ENCODE measurements around the gene ADAM15.

The ADAM15 gene

GRCh38 chr1:155107309-155108264, 56.5 kb downstream of the ADAM15 start:
- CTCF ChIA-PET, result no interaction called here
- no peak for DNase-seq (ENCODE audit: extremely low spot score)
- POLR2A ChIA-PET, result interaction anchor here (1.0 to 1.3 kb wide), 3 partner anchors 19 to 30 kb away, joined by 3 read pairs; no protein-coding TSS in a partner anchor
- TF ChIP-seq BHLHE40 (IDR thresholded peaks at IDR 0.05; ENCODE audit: borderline replicate concordance), result no peak
- TF ChIP-seq HDGF (IDR thresholded peaks at IDR 0.05; ENCODE audit: borderline replicate concordance), result no peak
- no peak for TF ChIP-seq FOXA1 (IDR thresholded peaks at IDR 0.05)
- no peak for TF ChIP-seq ELF4 (IDR thresholded peaks at IDR 0.05)
- TF ChIP-seq SP1 (IDR thresholded peaks at IDR 0.05), result no peak
- no peak for TF ChIP-seq LEF1 (IDR thresholded peaks at IDR 0.05; ENCODE audit: borderline replicate concordance)
- no peak for TF ChIP-seq ARNT (IDR thresholded peaks at IDR 0.05)
- TF ChIP-seq FOXM1 (IDR thresholded peaks at IDR 0.05; ENCODE audit: borderline replicate concordance), result no peak
- TF ChIP-seq ZNF384 (IDR thresholded peaks at IDR 0.05), result no peak
- no peak for TF ChIP-seq NFRKB (IDR thresholded peaks at IDR 0.05)
- TF ChIP-seq L3MBTL2 (conservative IDR thresholded peaks at IDR 0.05), result no peak
- TF ChIP-seq CTBP1 (IDR thresholded peaks at IDR 0.05; ENCODE audit: borderline replicate concordance), result no peak

GRCh38 chr1:155108296-155108695, 57.2 kb downstream of the ADAM15 start:
- no peak for DNase-seq (ENCODE audit: extremely low spot score)
- CTCF ChIA-PET, result no interaction called here
- TF ChIP-seq ELF4 (IDR thresholded peaks at IDR 0.05) (no peak), PKNOX1 (IDR thresholded peaks at IDR 0.05) (no peak), ZNF384 (IDR thresholded peaks at IDR 0.05) (no peak), FOXM1 (IDR thresholded peaks at IDR 0.05; ENCODE audit: borderline replicate concordance) (no peak), SP1 (IDR thresholded peaks at IDR 0.05) (no peak), FOXA1 (IDR thresholded peaks at IDR 0.05) (no peak), CTBP1 (IDR thresholded peaks at IDR 0.05; ENCODE audit: borderline replicate concordance) (no peak), HDGF (IDR thresholded peaks at IDR 0.05; ENCODE audit: borderline replicate concordance) (no peak), BHLHE40 (IDR thresholded peaks at IDR 0.05; ENCODE audit: borderline replicate concordance) (no peak), SUZ12 (IDR thresholded peaks at IDR 0.05) (no peak), L3MBTL2 (conservative IDR thresholded peaks at IDR 0.05) (no peak), TARDBP (IDR thresholded peaks at IDR 0.05) (no peak), ARNT (IDR thresholded peaks at IDR 0.05) (no peak), LEF1 (IDR thresholded peaks at IDR 0.05; ENCODE audit: borderline replicate concordance) (no peak), NFRKB (IDR thresholded peaks at IDR 0.05) (no peak), FOXK2 (IDR thresholded peaks at IDR 0.05) (no peak)
- POLR2A ChIA-PET, result interaction anchor here (1.0 to 1.3 kb wide), 3 partner anchors 19 to 29 kb away, joined by 3 read pairs; no protein-coding TSS in a partner anchor

GRCh38 chr1:155110381-155110780, 59.3 kb downstream of the ADAM15 start:
- CTCF ChIA-PET, result no interaction called here
- POLR2A ChIA-PET, result no interaction called here
- no peak for DNase-seq (ENCODE audit: extremely low spot score)
- TF ChIP-seq SUZ12 (IDR thresholded peaks at IDR 0.05), result no peak
- 0 out of 2 replicates have a peak, but pooled peaks have one; percentile 12 for TF ChIP-seq PKNOX1 (IDR thresholded peaks at IDR 0.05)

- DNase-seq (ENCODE audit: extremely low spot score), result no peak
- ChIA-PET CTCF (no interaction called here), POLR2A (no interaction called here)
- TF ChIP-seq FOXA1 (IDR thresholded peaks at IDR 0.05) (no peak), SP1 (IDR thresholded peaks at IDR 0.05) (no peak), L3MBTL2 (conservative IDR thresholded peaks at IDR 0.05) (no peak), TARDBP (IDR thresholded peaks at IDR 0.05) (no peak), NFRKB (IDR thresholded peaks at IDR 0.05) (no peak), ARNT (IDR thresholded peaks at IDR 0.05) (no peak), BHLHE40 (IDR thresholded peaks at IDR 0.05; ENCODE audit: borderline replicate concordance) (no peak), PKNOX1 (IDR thresholded peaks at IDR 0.05) (no peak), LEF1 (IDR thresholded peaks at IDR 0.05; ENCODE audit: borderline replicate concordance) (no peak), FOXM1 (IDR thresholded peaks at IDR 0.05; ENCODE audit: borderline replicate concordance) (no peak), ELF4 (IDR thresholded peaks at IDR 0.05) (no peak), CTBP1 (IDR thresholded peaks at IDR 0.05; ENCODE audit: borderline replicate concordance) (no peak), SUZ12 (IDR thresholded peaks at IDR 0.05) (no peak)
Measured at GRCh38 chr1:155110826-155111225, 59.7 kb downstream of the ADAM15 start.

All from HEK293T (cell line).